Measurements from ENCODE around the gene APOL6. TPM values are rescaled to one million over a fixed set of nuclear protein-coding genes. Genes with fewer than 3 reads are reported as not detected.

The APOL6 gene
- total and polyA plus RNA-seq, 2 of the 13 experiments (the other 11 are each of a cell fraction or from before 2014, with no cell fraction given), result 5.2 to 7.5 TPM

GRCh38 chr22:35628732-35629131 is 19.5 kb upstream of the APOL6 start:
- no peak overlapping the region for H3K9ac ChIP-seq (ENCODE audit: insufficient read depth, low read depth, low read length)

DNA sequence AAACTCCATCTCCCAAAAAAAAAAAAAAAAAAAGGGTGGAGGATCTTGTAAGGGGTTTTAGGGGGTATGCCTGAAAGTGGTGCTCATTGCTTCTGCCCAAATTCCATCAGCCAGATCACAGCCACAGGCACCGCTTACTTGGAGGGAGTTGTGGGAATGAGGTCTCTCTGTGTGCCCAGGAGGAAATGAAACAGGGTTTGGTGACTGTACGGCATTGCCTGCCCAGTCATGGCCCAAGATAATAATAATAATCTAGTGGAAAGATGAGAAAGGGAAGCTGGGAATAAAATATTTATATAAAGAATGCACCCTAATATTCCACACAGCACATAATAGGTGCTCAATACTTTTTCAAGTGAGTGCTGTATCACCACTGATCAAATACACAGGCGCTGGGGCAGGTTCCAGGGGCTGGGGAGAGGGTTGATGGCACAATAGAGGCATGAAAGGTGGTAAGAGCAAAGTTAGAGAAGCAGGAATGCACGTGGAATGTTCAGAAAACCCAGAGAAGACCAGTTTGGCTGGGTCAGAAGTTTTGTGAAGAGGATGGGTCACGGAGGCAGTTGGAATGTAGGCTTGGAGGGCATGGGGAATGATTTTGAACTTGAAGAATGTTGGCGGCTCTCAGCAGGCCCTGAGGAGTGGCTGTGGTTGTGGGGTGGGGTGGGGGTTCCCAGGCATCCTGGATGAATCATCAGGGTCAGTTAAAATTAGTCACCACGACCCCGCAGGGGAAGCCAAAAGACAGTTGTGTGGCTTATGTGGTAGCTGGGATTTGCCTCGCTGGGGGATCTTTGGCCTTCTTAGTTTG is 18.6 kb upstream of the APOL6 start:
- BruUV-seq (replicated peaks), result no TSS peak
- intact Hi-C loops (cut with micrococcal nuclease; ENCODE audit: unreplicated experiment) (loop anchor here (2.0 to 5.0 kb wide), 3 partner anchors 213 to 498 kb away; no protein-coding TSS in a partner anchor), in situ Hi-C loops (cut with HindIII; ENCODE audit: extremely low pct_ligation_motif_present, low pct_unique_long_range_greater_than_20kb) (loop anchor here (5.0 to 10.0 kb wide), 5 partner anchors 65 to 493 kb away; no protein-coding TSS in a partner anchor)
- 13% methylated on average over 9 of the region's 9 CpGs for WGBS (ENCODE audit: low lambda C conversion rate)
- DNase-seq (ENCODE audit: low spot score) (no peak), FAIRE-seq (no peak), ATAC-seq (no peak)
- no peak overlapping the region for H3K4me3 ChIP-seq (replicated peaks in 1 of 3; ENCODE audit: insufficient read depth in 1 of 3, low read depth in 2 of 3, low read length in 3 of 3)
- H3K4me2 ChIP-seq (ENCODE audit: low read depth, low read length), result no peak overlapping the region; the same call in 1 of the 2 replicates
- TF ChIP-seq FOSL2 (CRISPR knock-in tag; IDR thresholded peaks at IDR 0.05) (peak; percentile 66), ZNF317 (CRISPR knock-in tag; IDR thresholded peaks at IDR 0.05) (no peak)
- POLR2A ChIA-PET, result no interaction called here
- H3K36me3 ChIP-seq (replicated peaks in 1 of 2; ENCODE audit: control insufficient read depth in 1 of 2, insufficient read depth in 2 of 2, low read length in 2 of 2), result no peaks in the 10 kb centered on the region
- no peaks in the 10 kb centered on the region for H4K20me1 ChIP-seq (ENCODE audit: insufficient read depth, low read length)
- H3K27me3 ChIP-seq (ENCODE audit: control insufficient read depth in 1 of 2, insufficient read depth in 2 of 2, low read length in 2 of 2), result no peaks in the 10 kb centered on the region
- H3K9me3 ChIP-seq (ENCODE audit: low read length), result no peaks in the 10 kb centered on the region
- H3K9ac ChIP-seq (ENCODE audit: insufficient read depth, low read depth, low read length), result no peak overlapping the region
- H3K27ac ChIP-seq (ENCODE audit: extremely low read length, insufficient read depth, low read length), result no peak overlapping the region
- CTCF ChIA-PET (ENCODE audit: low intra/inter-chr PET ratio, low total read pairs), result no interaction called here
- no peaks in the 10 kb centered on the region for H3K79me2 ChIP-seq (ENCODE audit: insufficient read depth, low read length)
- H2AFZ ChIP-seq (ENCODE audit: low read length), result no peak overlapping the region
- H3K4me1 ChIP-seq (ENCODE audit: insufficient read depth, low read length), result peaks cover 16% of the 10 kb centered on the region

More at GRCh38 chr22:35628732-35629131, 19.5 kb upstream of the APOL6 start:
- Histone ChIP-seq H3K9me3 (ENCODE audit: low read length) (no peaks in the 10 kb centered on the region), H3K36me3 (replicated peaks in 1 of 2; ENCODE audit: control insufficient read depth in 1 of 2, insufficient read depth in 2 of 2, low read length in 2 of 2) (no peaks in the 10 kb centered on the region), H3K27ac (ENCODE audit: extremely low read length, insufficient read depth, low read length) (no peak overlapping the region), H3K4me3 (replicated peaks in 1 of 3; ENCODE audit: insufficient read depth in 1 of 3, low read depth in 2 of 3, low read length in 3 of 3) (no peak overlapping the region), H3K79me2 (ENCODE audit: insufficient read depth, low read length) (no peaks in the 10 kb centered on the region), H3K4me2 (ENCODE audit: low read depth, low read length) (no peak overlapping the region), H4K20me1 (ENCODE audit: insufficient read depth, low read length) (no peaks in the 10 kb centered on the region), H2AFZ (ENCODE audit: low read length) (no peak overlapping the region), H3K4me1 (ENCODE audit: insufficient read depth, low read length) (peaks cover 11% of the 10 kb centered on the region), H3K27me3 (ENCODE audit: control insufficient read depth in 1 of 2, insufficient read depth in 2 of 2, low read length in 2 of 2) (no peaks in the 10 kb centered on the region)
- ChIA-PET POLR2A (no interaction called here), CTCF (ENCODE audit: low intra/inter-chr PET ratio, low total read pairs) (no interaction called here)
- intact Hi-C loops (cut with micrococcal nuclease; ENCODE audit: unreplicated experiment), result loop anchor here (5.0 kb wide), 2 partner anchors 294 to 499 kb away; no protein-coding TSS in a partner anchor
- WGBS (ENCODE audit: low lambda C conversion rate), result 85% methylated on average over 3 of the region's 3 CpGs
- no peak for DNase-seq (ENCODE audit: low spot score)
- no peak for FAIRE-seq
- in situ Hi-C loops (cut with HindIII; ENCODE audit: extremely low pct_ligation_motif_present, low pct_unique_long_range_greater_than_20kb), result loop anchor here (5.0 to 10.0 kb wide), 3 partner anchors 64 to 494 kb away; no protein-coding TSS in a partner anchor
- TF ChIP-seq, protein P1, sequence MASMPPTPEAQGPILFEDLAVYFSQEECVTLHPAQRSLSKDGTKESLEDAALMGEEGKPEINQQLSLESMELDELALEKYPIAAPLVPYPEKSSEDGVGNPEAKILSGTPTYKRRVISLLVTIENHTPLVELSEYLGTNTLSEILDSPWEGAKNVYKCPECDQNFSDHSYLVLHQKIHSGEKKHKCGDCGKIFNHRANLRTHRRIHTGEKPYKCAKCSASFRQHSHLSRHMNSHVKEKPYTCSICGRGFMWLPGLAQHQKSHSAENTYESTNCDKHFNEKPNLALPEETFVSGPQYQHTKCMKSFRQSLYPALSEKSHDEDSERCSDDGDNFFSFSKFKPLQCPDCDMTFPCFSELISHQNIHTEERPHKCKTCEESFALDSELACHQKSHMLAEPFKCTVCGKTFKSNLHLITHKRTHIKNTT (CRISPR knock-in tag; IDR thresholded peaks at IDR 0.05), result no peak
- TF ChIP-seq ZNF12 (CRISPR knock-in tag; IDR thresholded peaks at IDR 0.05) (peak; percentile 98), RBAK (CRISPR knock-in tag; IDR thresholded peaks at IDR 0.05) (peak; percentile 86; the same call in 1 of the 2 replicates)
- no peak for ATAC-seq
- BruUV-seq (replicated peaks), result no TSS peak
